Gastrocnemius medialis (tissue), 4 donors: Measurements from ENCODE around the gene SLC25A17.

Experiments
- CTCF ChIP-seq, 5 experiments: fragments of 450-650 bp in 3 of 5; fragments of 200-600 bp in 2 of 5; sonication (generic) in 2 of 5; IDR thresholded peaks in 4 of 5; conservative IDR thresholded peaks in 1 of 5; 1 replicate in 4 of 5; 2 replicates in 1 of 5; pipeline ENCODE4 v1.5.1; 2016 to 2019; ENCODE audit warnings: antibody characterized with exemption in 5 of 5, mild to moderate bottlenecking in 3 of 5, moderate library complexity in 3 of 5
- POLR2A ChIP-seq, 2 donors: fragments of 450-650 bp; IDR thresholded peaks; one replicate each; pipeline ENCODE4 v1.6.1; 2017; ENCODE audit warnings: antibody characterized with exemption in 2 of 2, mild to moderate bottlenecking in 2 of 2, moderate library complexity in 2 of 2

- no peak for TF ChIP-seq CTCF (IDR thresholded peaks at IDR 0.05 in 4 of 5, conservative IDR thresholded peaks at IDR 0.05 in 1 of 5)
- TF ChIP-seq POLR2A (IDR thresholded peaks at IDR 0.05) = no peak
These were observed 75.4 kb downstream of the SLC25A17 start for GRCh38 chr22:40743768-40744167.
